GM13976 (cell line): ENCODE data around the gene COBL.

Source experiments
- DNase-seq: peaks from one replicate; pipeline ENCODE4 v3.0.0; 2012; ENCODE audit warnings: low spot score
- CTCF ChIP-seq: IDR thresholded peaks from 2 replicates; pipeline ENCODE4 v1.5.1; 2012; ENCODE audit warnings: borderline replicate concordance, mild to moderate bottlenecking; ENCODE audit not compliant: insufficient read depth; ENCODE audit errors: extremely low read depth, missing control alignments, control extremely low read depth
- in situ Hi-C: fragments of 300-500 bp; cut with MboI; formaldehyde crosslinking; loops from one replicate; pipeline ENCODE4 v1.12.0; 2022; ENCODE audit warnings: low sequenced_read_pairs, mixed read lengths, inconsistent platforms; ENCODE audit not compliant: unreplicated experiment

COBL gene

GRCh38 chr7:51186531-51186930 lies 130.1 kb downstream of the COBL start:
- in situ Hi-C loops = no loop called here
- DNase-seq = no peak
- TF ChIP-seq CTCF = no peak

DNA sequence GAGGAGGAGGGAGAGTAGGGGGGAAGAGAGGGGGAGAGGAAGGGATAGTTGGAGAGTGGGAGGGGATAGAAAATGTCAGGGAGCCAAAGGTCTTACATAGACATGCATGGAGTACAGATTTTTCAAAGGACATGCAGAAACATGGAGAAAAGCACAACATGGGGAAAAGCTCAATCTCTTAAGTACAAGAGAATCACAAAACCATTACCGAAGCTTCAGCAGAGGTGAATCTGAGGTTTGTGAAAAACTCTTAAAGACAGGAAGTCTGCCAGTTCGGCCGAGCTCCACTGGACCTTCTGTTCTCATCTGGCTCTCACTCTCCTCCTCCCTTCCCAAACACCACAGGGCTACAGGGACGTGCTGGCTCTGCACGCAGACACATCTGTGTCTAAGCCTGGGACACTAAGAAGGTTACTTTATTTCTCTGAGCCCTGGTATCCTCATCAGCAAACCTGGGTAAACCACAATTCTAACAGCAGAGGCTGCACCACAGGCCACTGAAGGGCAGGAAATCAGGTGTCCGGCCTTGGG lies 133.9 kb downstream of the COBL start:
- TF ChIP-seq CTCF = no peak
- in situ Hi-C loops = no loop called here
- no peak for DNase-seq

DNA sequence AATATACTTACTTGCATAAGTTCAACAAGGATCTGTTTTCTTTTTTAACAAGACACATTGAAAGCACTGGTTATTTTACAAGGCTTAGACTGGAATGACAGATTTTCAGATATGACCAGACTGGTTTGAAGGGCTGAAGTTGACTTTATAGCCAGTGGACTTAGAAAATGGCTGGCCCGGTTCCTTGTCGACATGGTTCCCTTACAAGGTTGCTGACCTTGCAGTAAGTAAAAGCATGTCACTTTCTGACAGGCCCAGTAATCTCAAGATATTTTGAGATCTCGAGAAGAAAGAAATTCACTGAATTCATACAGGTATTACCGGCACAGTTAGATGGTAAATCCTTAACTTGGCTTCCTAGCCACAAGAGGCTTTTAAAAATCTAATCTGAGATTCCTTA lies 136.5 kb downstream of the COBL start:
- no peak for DNase-seq
- in situ Hi-C loops = no loop called here
- no peak for TF ChIP-seq CTCF

DNA sequence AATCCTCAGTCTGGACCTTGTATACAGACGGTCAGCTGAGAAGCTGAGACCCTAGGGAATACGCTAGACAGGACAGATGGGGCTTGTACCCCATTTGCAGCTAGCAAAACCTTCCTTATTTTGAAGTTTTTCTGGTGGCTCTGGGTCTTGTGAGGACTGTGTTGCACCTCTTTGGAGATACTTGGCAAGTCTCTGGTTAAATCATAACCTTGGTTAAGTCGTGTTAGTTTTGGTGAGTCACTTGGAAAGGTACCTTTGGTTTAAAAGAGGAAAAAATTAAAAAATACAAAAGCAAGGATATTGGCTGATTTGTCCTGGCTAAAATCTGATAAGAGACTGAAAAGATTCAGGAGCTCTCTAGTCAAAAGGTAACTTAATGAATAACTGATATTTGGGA lies 140.6 kb downstream of the COBL start:
- in situ Hi-C loops = no loop called here
- no peak for DNase-seq
- no peak for TF ChIP-seq CTCF

- no peak for TF ChIP-seq CTCF
- in situ Hi-C loops = no loop called here
- DNase-seq = no peak
Measured at GRCh38 chr7:51175316-51175991, 141.2 kb downstream of the COBL start.

- in situ Hi-C loops = loop anchor here (25.0 kb wide), 1 partner anchor 703 kb away; the partner anchor contains the start of gene FIGNL1
- no peak for DNase-seq
- no peak for TF ChIP-seq CTCF
Measured at GRCh38 chr7:51165337-51165736, 151.3 kb downstream of the COBL start.
